IMR-90 (cell line): ENCODE data around the gene KAZN. TPM values are rescaled to one million over a fixed set of nuclear protein-coding genes. Genes with fewer than 3 reads are reported as not detected.

Experiments used
- ATAC-seq: fragments of 200-7000 bp; cut with Tn5 transposase; 2 replicates; pipeline ENCODE4 v1.9.1; 2020; ENCODE audit warnings: low read depth, mild to moderate bottlenecking, moderate library complexity
- BruUV-seq: library from RNA; stranded (reverse); fragments of 400-500 nt; replicated peaks from 2 replicates; lab custom pipeline; 2021; lab: Mats Ljungman, UMichigan
- CTCF ChIA-PET: fragments of 300-600 bp; formaldehyde crosslinking; extraction: SDS; loops from one replicate; lab custom pipeline; 2021; ENCODE audit warnings: antibody characterized with exemption; lab: Yijun Ruan, JAX
- POLR2A ChIA-PET: fragments of 300-600 bp; sonication (Branson Sonifier 250); formaldehyde crosslinking; loops from one replicate; lab custom pipeline; 2022; ENCODE audit warnings: antibody characterized with exemption; ENCODE audit not compliant: unreplicated experiment; lab: Charles Lee
- DNase-seq: peaks from one replicate; pipeline ENCODE4 v3.0.0; 2013
- H2AFZ ChIP-seq: replicated peaks from 2 replicates; pipeline ENCODE3; 2013; ENCODE audit warnings: low read length, mild to moderate bottlenecking; ENCODE audit not compliant: poor library complexity
- H2AK5ac ChIP-seq: 2 replicates; pipeline ENCODE4 v1.6.1; 2013; ENCODE audit warnings: low read depth, low read length, inconsistent platforms
- H2AK9ac ChIP-seq: replicated peaks from 2 replicates; pipeline ENCODE3; 2013; ENCODE audit warnings: mild to moderate bottlenecking, low read depth, low read length, moderate library complexity; ENCODE audit not compliant: poor library complexity
- H2BK120ac ChIP-seq: 2 replicates; pipeline ENCODE4 v1.6.1; 2013; ENCODE audit warnings: low read depth, low read length, inconsistent platforms
- H2BK15ac ChIP-seq: 3 replicates; pipeline ENCODE4 v1.6.1; 2013; ENCODE audit warnings: low read depth, low read length, inconsistent platforms
- H2BK20ac ChIP-seq: 2 replicates; pipeline ENCODE4 v1.6.1; 2013; ENCODE audit warnings: low read depth, mild to moderate bottlenecking, inconsistent platforms, low read length, moderate library complexity
- H2BK5ac ChIP-seq: 2 replicates; pipeline ENCODE4 v1.6.1; 2013; ENCODE audit warnings: mild to moderate bottlenecking, low read depth, low read length, inconsistent platforms; ENCODE audit not compliant: poor library complexity, severe bottlenecking
- H3K14ac ChIP-seq: replicated peaks from 2 replicates; pipeline ENCODE4 v1.6.1; 2013; ENCODE audit warnings: low read depth, low read length, inconsistent platforms
- H3K18ac ChIP-seq: 2 replicates; pipeline ENCODE4 v1.6.1; 2013; ENCODE audit warnings: low read depth, low read length, control low read depth
- H3K23ac ChIP-seq: 2 replicates; pipeline ENCODE4 v1.6.1; 2013; ENCODE audit warnings: low read depth, low read length, inconsistent platforms
- H3K27ac ChIP-seq: 2 replicates; pipeline ENCODE4 v1.5.1; 2013; ENCODE audit warnings: mild to moderate bottlenecking, control low read depth, low read length; ENCODE audit not compliant: insufficient read depth
- H3K27me3 ChIP-seq: 2 replicates; pipeline ENCODE4 v1.6.1; 2013; ENCODE audit warnings: low read length; ENCODE audit not compliant: control insufficient read depth, insufficient read depth
- H3K36me3 ChIP-seq: 2 replicates; pipeline ENCODE4 v1.6.1; 2013; ENCODE audit warnings: low read length, mixed read lengths; ENCODE audit not compliant: control insufficient read depth, insufficient read depth
- H3K4ac ChIP-seq: 2 replicates; pipeline ENCODE4 v1.6.1; 2013; ENCODE audit warnings: low read depth, low read length, inconsistent platforms
- H3K4me1 ChIP-seq: 2 replicates; pipeline ENCODE4 v1.6.1; 2013; ENCODE audit warnings: low read length, mixed read lengths; ENCODE audit not compliant: control insufficient read depth, insufficient read depth
- H3K4me2 ChIP-seq: 2 replicates; pipeline ENCODE4 v1.6.1; 2013; ENCODE audit warnings: low read depth, mild to moderate bottlenecking, control low read depth, low read length, moderate library complexity
- H3K4me3 ChIP-seq: 2 replicates; pipeline ENCODE4 v1.5.1; 2013; ENCODE audit warnings: low read depth, mild to moderate bottlenecking, control low read depth, low read length, moderate library complexity; ENCODE audit not compliant: insufficient read depth
- H3K56ac ChIP-seq: 2 replicates; pipeline ENCODE4 v1.6.1; 2013; ENCODE audit warnings: low read length, inconsistent platforms; ENCODE audit not compliant: insufficient read depth; ENCODE audit errors: extremely low read depth
- H3K79me1 ChIP-seq, 2 experiments: 2 replicates each; pipeline ENCODE4 v1.6.1; 2013; ENCODE audit warnings: low read length in 2 of 2, inconsistent platforms in 1 of 2, low read depth in 1 of 2
- H3K9ac ChIP-seq: 2 replicates; pipeline ENCODE4 v1.6.1; 2013; ENCODE audit warnings: low read depth, low read length, control low read depth
- H3K9me1 ChIP-seq: 2 replicates; pipeline ENCODE4 v1.6.1; 2013; ENCODE audit warnings: low read length, inconsistent platforms; ENCODE audit not compliant: insufficient read depth
- H3K9me3 ChIP-seq: 2 replicates; pipeline ENCODE4 v1.6.1; 2013; ENCODE audit warnings: low read length; ENCODE audit not compliant: control insufficient read depth, insufficient read depth
- H4K20me1 ChIP-seq: 2 replicates; pipeline ENCODE4 v1.6.1; 2013; ENCODE audit warnings: low read length, inconsistent platforms; ENCODE audit not compliant: insufficient read depth
- H4K5ac ChIP-seq: 2 replicates; pipeline ENCODE4 v1.6.1; 2013; ENCODE audit warnings: mild to moderate bottlenecking, low read depth, low read length, control low read depth
- H4K8ac ChIP-seq, 2 experiments: 2 replicates each; pipeline ENCODE4 v1.6.1; 2013; ENCODE audit warnings: low read depth in 2 of 2, low read length in 2 of 2, control low read depth in 1 of 2, inconsistent platforms in 1 of 2
- H4K91ac ChIP-seq: 2 replicates; pipeline ENCODE4 v1.6.1; 2013; ENCODE audit warnings: low read depth, low read length, inconsistent platforms; ENCODE audit not compliant: insufficient read depth
- CEBPB ChIP-seq: IDR thresholded peaks from 2 replicates; pipeline ENCODE4 v1.6.1; 2012; ENCODE audit warnings: low read depth, low read length, improper control_type of control experiment
- CHD1 ChIP-seq: IDR thresholded peaks from 2 replicates; pipeline ENCODE4 v1.6.1; 2012; ENCODE audit warnings: low read depth, low read length, improper control_type of control experiment
- CTCF ChIP-seq: conservative IDR thresholded peaks from 2 replicates; pipeline ENCODE4 v1.5.1; 2012; ENCODE audit warnings: mild to moderate bottlenecking, low read depth, low read length, improper control_type of control experiment
- ELK1 ChIP-seq: fragments of 150-350 bp; IDR thresholded peaks from 2 replicates; pipeline ENCODE4 v1.6.1; 2016; ENCODE audit warnings: low read depth, mild to moderate bottlenecking, low read length, moderate library complexity, borderline replicate concordance
- FOS ChIP-seq: fragments of 150-350 bp; IDR thresholded peaks from 2 replicates; pipeline ENCODE4 v1.6.1; 2016; ENCODE audit warnings: low read depth, low read length
- MAFK ChIP-seq: IDR thresholded peaks from 2 replicates; pipeline ENCODE4 v1.6.1; 2012; ENCODE audit warnings: low read depth, low read length, improper control_type of control experiment
- MAZ ChIP-seq: IDR thresholded peaks from 2 replicates; pipeline ENCODE4 v1.6.1; 2012; ENCODE audit warnings: low read depth, mild to moderate bottlenecking, low read length, improper control_type of control experiment, moderate library complexity, borderline replicate concordance
- MXI1 ChIP-seq: IDR thresholded peaks from 2 replicates; pipeline ENCODE4 v1.6.1; 2012; ENCODE audit warnings: low read depth, mild to moderate bottlenecking, low read length, moderate library complexity, borderline replicate concordance
- NFE2L2 ChIP-seq: fragments of 150-350 bp; IDR thresholded peaks from 2 replicates; pipeline ENCODE4 v1.6.1; 2016; ENCODE audit warnings: low read depth, mild to moderate bottlenecking, low read length
- POLR2A ChIP-seq: IDR thresholded peaks from 2 replicates; pipeline ENCODE4 v1.6.1; 2012; ENCODE audit warnings: mild to moderate bottlenecking, low read depth, low read length
- RAD21 ChIP-seq: IDR thresholded peaks from 2 replicates; pipeline ENCODE4 v1.6.1; 2012; ENCODE audit warnings: low read length, improper control_type of control experiment
- RCOR1 ChIP-seq: IDR thresholded peaks from 2 replicates; pipeline ENCODE4 v1.6.1; 2012; ENCODE audit warnings: mild to moderate bottlenecking, low read length, improper control_type of control experiment; ENCODE audit not compliant: insufficient replicate concordance
- RFX5 ChIP-seq: IDR thresholded peaks from 2 replicates; pipeline ENCODE4 v1.8.0; 2012; ENCODE audit warnings: low read depth, mild to moderate bottlenecking, low read length, moderate library complexity
- USF2 ChIP-seq: fragments of 150-350 bp; IDR thresholded peaks from 2 replicates; pipeline ENCODE4 v1.6.1; 2017; ENCODE audit warnings: mild to moderate bottlenecking, antibody characterized with exemption, low read length, low read depth
- WGBS, 2 experiments: methylation state at CpG; one replicate each; pipeline versions ENCODE4 v1.1.5 to v1.1.7; 2013; ENCODE audit warnings: missing lambda C conversion rate in 2 of 2; ENCODE audit not compliant: insufficient read length in 1 of 2; ENCODE audit errors: extremely low coverage in 2 of 2; 5-methylcytosine and 5-hydroxymethylcytosine counted together
- dilution Hi-C: fragments of 300-500 bp; cut with HindIII; formaldehyde crosslinking; loops from one replicate; pipeline ENCODE4 v1.14.3; 2018; ENCODE audit warnings: low sequenced_read_pairs; ENCODE audit not compliant: unreplicated experiment
- in situ Hi-C: fragments of 300-500 bp; cut with MboI; formaldehyde crosslinking; loops from 3 replicates; pipeline ENCODE4 v1.14.3; 2019; ENCODE audit warnings: low sequenced_read_pairs, inconsistent platforms, mixed read lengths
- intact Hi-C: fragments of 100-400 bp; cut with micrococcal nuclease; formaldehyde crosslinking; loops from 2 replicates; pipeline ENCODE4 v1.10.0; 2022
- polyA plus RNA-seq, 3 experiments: library from polyadenylated mRNA; depleted of rRNA; stranded (reverse); fragments of >200 nt; gene quantifications; 2 replicates each; pipeline ENCODE4 v1.2.3, GENCODE V29; 2012; ENCODE audit warnings: low replicate concordance in 1 of 3
- total RNA-seq: library from RNA; depleted of rRNA; stranded (reverse); fragments of >200 nt; gene quantifications from 2 replicates; pipeline ENCODE4 v1.2.3, GENCODE V29; 2012

KAZN gene
- total and polyA plus RNA-seq, 2 of the 4 experiments (the other 2 are of a cell fraction): 5.2 to 10.5 TPM

GRCh38 chr1:14949836-14950713 lies 351.6 kb downstream of the KAZN start:
- Histone ChIP-seq H4K20me1 (peaks cover 5% of the 10 kb centered on the region; the same call in 1 of the 2 replicates), H3K9me1 (peaks cover 21% of the 10 kb centered on the region), H2AK5ac (no peak overlapping the region; the same call in 1 of the 2 replicates), H3K79me1 (peaks cover 22 to 81% of the 10 kb centered on the region in 2 experiments), H3K4me1 (peaks cover 21% of the 10 kb centered on the region), H3K4ac (no peak overlapping the region), H4K91ac (no peak overlapping the region), H2BK5ac (no peak overlapping the region), H3K4me2 (no peak overlapping the region), H2AK9ac (no peak overlapping the region), H3K27ac (no peak overlapping the region), H3K18ac (no peak overlapping the region), H4K8ac (no peak overlapping the region; a peak in 1 of 4 replicates), H2BK15ac (no peak overlapping the region), H2BK120ac (0 out of 2 replicates have a peak overlapping the region, but pooled peaks have one; percentile 23), H2BK20ac (no peak overlapping the region), H3K27me3 (no peaks in the 10 kb centered on the region), H3K14ac (no peak overlapping the region), H2AFZ (no peak overlapping the region), H3K23ac (no peak overlapping the region), H3K36me3 (peaks cover 2% of the 10 kb centered on the region; the same call in 1 of the 2 replicates), H3K9ac (no peak overlapping the region), H3K9me3 (peaks cover 4% of the 10 kb centered on the region), H4K5ac (no peak overlapping the region), H3K56ac (no peak overlapping the region), H3K4me3 (no peak overlapping the region)
- WGBS, 2 experiments: no CpG with 5 or more reads among the region's 20 CpGs
- in situ Hi-C loops (loop anchor here (25.0 kb wide), 1 partner anchor 1188 kb away; no protein-coding TSS in a partner anchor), intact Hi-C loops (loop anchor here (5.0 to 10.0 kb wide), 2 partner anchors 77 to 225 kb away; no protein-coding TSS in a partner anchor), dilution Hi-C loops (no loop called here)
- ATAC-seq: no peak
- CTCF ChIA-PET: no interaction called here
- BruUV-seq: no TSS peak
- POLR2A ChIA-PET: no interaction called here
- no peak for DNase-seq
- TF ChIP-seq RAD21: no peak
- no peak for TF ChIP-seq NFE2L2
- TF ChIP-seq CHD1: no peak
- no peak for TF ChIP-seq CEBPB
- no peak for TF ChIP-seq MXI1
- no peak for TF ChIP-seq MAZ
- TF ChIP-seq ELK1: no peak
- no peak for TF ChIP-seq MAFK
- no peak for TF ChIP-seq CTCF
- TF ChIP-seq FOS: no peak
- no peak for TF ChIP-seq POLR2A
- no peak for TF ChIP-seq USF2
- TF ChIP-seq RFX5: no peak
- TF ChIP-seq RCOR1: no peak
